GM18868 (cell line): Measurements from ENCODE around the gene TBX18.

Source experiments
- ATAC-seq: cut with Tn5 transposase; IDR thresholded peaks from one replicate; pipeline ENCODE4 v1.9.1; 2021; ENCODE audit warnings: mild to moderate bottlenecking, moderate library complexity; ENCODE audit not compliant: unreplicated experiment

Gene TBX18

GRCh38 chr6:84764332-84765049 lies at the start of gene TBX18:
Gene TBX18 (minus strand): TSS chr6:84764598. CDS start chr6:84764181, 417 bp downstream.
- no peak for ATAC-seq

- ATAC-seq = no peak
Measured at GRCh38 chr6:84811351-84811750, 47.0 kb upstream of the TBX18 start.

GRCh38 chr6:84809455-84809854 lies 45.1 kb upstream of the TBX18 start:
- ATAC-seq = no peak

GRCh38 chr6:84808491-84809061 lies 44.2 kb upstream of the TBX18 start:
- no peak for ATAC-seq

- ATAC-seq = no peak
Measured at GRCh38 chr6:84805145-84805544, 40.7 kb upstream of the TBX18 start.

- ATAC-seq = no peak
Measured at GRCh38 chr6:84804720-84805119, 40.3 kb upstream of the TBX18 start.

- no peak for ATAC-seq
Measured at GRCh38 chr6:84801250-84801649, 36.9 kb upstream of the TBX18 start.

- ATAC-seq = no peak
Measured at GRCh38 chr6:84798257-84798656, 33.9 kb upstream of the TBX18 start.

- no peak for ATAC-seq
Measured at GRCh38 chr6:84796343-84796742, 31.9 kb upstream of the TBX18 start.

- no peak for ATAC-seq
Measured at GRCh38 chr6:84791927-84792326, 27.5 kb upstream of the TBX18 start.

- ATAC-seq = no peak
Measured at GRCh38 chr6:84791233-84791632, 26.8 kb upstream of the TBX18 start.

GRCh38 chr6:84789170-84789569 lies 24.8 kb upstream of the TBX18 start:
- ATAC-seq = no peak

- no peak for ATAC-seq
Measured at GRCh38 chr6:84788689-84789088, 24.3 kb upstream of the TBX18 start.

- ATAC-seq = no peak
Measured at GRCh38 chr6:84785671-84786070, 21.3 kb upstream of the TBX18 start.

GRCh38 chr6:84779917-84780316 lies 15.5 kb upstream of the TBX18 start:
- ATAC-seq = no peak

- ATAC-seq = no peak
Measured at GRCh38 chr6:84779380-84779779, 15.0 kb upstream of the TBX18 start.

GRCh38 chr6:84777888-84778287 lies 13.5 kb upstream of the TBX18 start:
- ATAC-seq = no peak

GRCh38 chr6:84776392-84776791 lies 12.0 kb upstream of the TBX18 start:
- no peak for ATAC-seq

GRCh38 chr6:84775751-84776150 lies 11.4 kb upstream of the TBX18 start:
- no peak for ATAC-seq

GRCh38 chr6:84774985-84775284 lies 10.5 kb upstream of the TBX18 start:
- ATAC-seq = peak; percentile 13

- peak; percentile 75 for ATAC-seq
Measured at GRCh38 chr6:84774157-84774984, 10.0 kb upstream of the TBX18 start.
